Panc1 (cell line): ENCODE results near the gene SUSD6. TPM values are rescaled to one million over a fixed set of nuclear protein-coding genes. Genes with fewer than 3 reads are reported as not detected.
"Not testable (repeated sequence)": the region's sequence is repeated elsewhere in the genome, so short reads cannot be mapped to it uniquely, and the experiment has no call there.

ENCODE experiments used
- ATAC-seq: fragments of 200-7000 bp; cut with Tn5 transposase; 2 replicates; pipeline ENCODE4 v1.9.1; 2020; ENCODE audit warnings: mild to moderate bottlenecking, moderate library complexity
- BruUV-seq: library from RNA; stranded (reverse); fragments of 400-500 nt; replicated peaks from 2 replicates; lab custom pipeline; 2021; lab: Mats Ljungman, UMichigan
- CTCF ChIA-PET: fragments of 300-600 bp; sonication (Branson Sonifier 250); formaldehyde crosslinking; loops from one replicate; lab custom pipeline; 2022; ENCODE audit warnings: antibody characterized with exemption; lab: Charles Lee
- POLR2A ChIA-PET: fragments of 300-600 bp; sonication (Branson Sonifier 250); formaldehyde crosslinking; loops from one replicate; lab custom pipeline; 2022; ENCODE audit warnings: antibody characterized with exemption; lab: Charles Lee
- DNase-seq: peaks from one replicate; pipeline ENCODE4 v3.0.0-alpha.2; 2010; ENCODE audit warnings: low read depth, low spot score
- H3K27ac ChIP-seq: 2 replicates; pipeline ENCODE4 v1.5.1; 2011; ENCODE audit warnings: mild to moderate bottlenecking, low read length, inconsistent platforms
- H3K27me3 ChIP-seq: fragments of 200-500 bp; sonication (Bioruptor generic); 2 replicates; pipeline ENCODE4 v1.6.0; 2014; ENCODE audit warnings: low read length, inconsistent platforms; ENCODE audit not compliant: control insufficient read depth, insufficient read depth
- H3K36me3 ChIP-seq: fragments of 200-500 bp; sonication (Bioruptor generic); 2 replicates; pipeline ENCODE4 v1.5.1; 2014; ENCODE audit warnings: inconsistent platforms, mild to moderate bottlenecking, low read length, moderate library complexity; ENCODE audit not compliant: control insufficient read depth, insufficient read depth
- H3K4me1 ChIP-seq: 2 replicates; pipeline ENCODE4 v1.5.1; 2011; ENCODE audit warnings: inconsistent platforms, mild to moderate bottlenecking, low read length, moderate library complexity; ENCODE audit not compliant: control insufficient read depth, insufficient read depth
- H3K4me3 ChIP-seq, 2 experiments: 2 replicates each; pipeline ENCODE4 v1.5.1; 2011 to 2012; ENCODE audit warnings: low read depth in 2 of 2, low read length in 2 of 2, mild to moderate bottlenecking in 2 of 2, inconsistent platforms in 1 of 2, moderate library complexity in 1 of 2
- H3K9me3 ChIP-seq: fragments of 200-500 bp; sonication (Bioruptor generic); 2 replicates; pipeline ENCODE4 v1.5.1; 2014; ENCODE audit warnings: low read depth, mild to moderate bottlenecking, inconsistent platforms, low read length, moderate library complexity; ENCODE audit not compliant: control insufficient read depth, insufficient read depth
- CTCF ChIP-seq: fragments of 450-650 bp; IDR thresholded peaks from 2 replicates; pipeline ENCODE4 v1.5.1; 2017; ENCODE audit warnings: mild to moderate bottlenecking
- POLR2AphosphoS5 ChIP-seq: IDR thresholded peaks from 2 replicates; pipeline ENCODE4 v1.6.1; 2012; ENCODE audit warnings: mild to moderate bottlenecking, low read depth, low read length, moderate library complexity
- REST ChIP-seq, 2 experiments: IDR thresholded peaks; 2 replicates each; pipeline ENCODE4 v1.6.1; 2011 to 2012; ENCODE audit warnings: low read depth in 2 of 2, control low read depth in 1 of 2, low read length in 1 of 2, mild to moderate bottlenecking in 1 of 2, moderate library complexity in 1 of 2; ENCODE audit not compliant: insufficient read depth in 1 of 2
- SIN3A ChIP-seq: IDR thresholded peaks from 2 replicates; pipeline ENCODE4 v1.6.1; 2012; ENCODE audit warnings: low read depth, mild to moderate bottlenecking, low read length, moderate library complexity, borderline replicate concordance; ENCODE audit not compliant: insufficient read depth
- TCF7L2 ChIP-seq: IDR thresholded peaks from 2 replicates; pipeline ENCODE4 v1.6.1; 2011; ENCODE audit warnings: mild to moderate bottlenecking, low read depth, low read length, inconsistent platforms
- in situ Hi-C: cut with HindIII; loops from 2 replicates; pipeline ENCODE4 v1.10.0; 2016; ENCODE audit warnings: low sequenced_read_pairs, low pct_unique_long_range_greater_than_20kb
- intact Hi-C: fragments of 100-400 bp; cut with micrococcal nuclease; formaldehyde crosslinking; loops from one replicate; pipeline ENCODE4 v1.10.0; 2022; ENCODE audit not compliant: unreplicated experiment
- total RNA-seq: library from RNA; stranded (reverse); gene quantifications from one replicate; pipeline ENCODE4 v1.2.1, GENCODE V29; 2021; ENCODE audit not compliant: unreplicated experiment

Gene SUSD6
- total RNA-seq, 1 experiment from 2014 or later: 10.9 TPM

- BruUV-seq: no TSS peak
Measured at GRCh38 chr14:69595336-69595735, 16.1 kb upstream of the SUSD6 start.

GRCh38 chr14:69599431-69599830, 12.0 kb upstream of the SUSD6 start:
- DNase-seq, H3K4me3 ChIP-seq, CTCF ChIA-PET, intact Hi-C loops, in situ Hi-C loops, H3K27ac ChIP-seq, H3K27me3 ChIP-seq, ATAC-seq, H3K36me3 ChIP-seq, POLR2A ChIA-PET, BruUV-seq, H3K9me3 ChIP-seq, H3K4me1 ChIP-seq: not testable (repeated sequence)

More at GRCh38 chr14:69595336-69595735, 16.1 kb upstream of the SUSD6 start:
- no peak for ATAC-seq
- Histone ChIP-seq H3K9me3 (no peaks in the 10 kb centered on the region), H3K36me3 (no peaks in the 10 kb centered on the region), H3K4me3 (no peak overlapping the region), H3K27ac (no peak overlapping the region), H3K4me1 (no peaks in the 10 kb centered on the region), H3K27me3 (no peaks in the 10 kb centered on the region)
- intact Hi-C loops (no loop called here), in situ Hi-C loops (no loop called here)
- CTCF ChIA-PET: no interaction called here
- no peak for DNase-seq
- POLR2A ChIA-PET: no interaction called here
- TF ChIP-seq TCF7L2: no peak
- TF ChIP-seq POLR2AphosphoS5: no peak
- no peak for TF ChIP-seq SIN3A
- no peak for TF ChIP-seq CTCF
- no peak for TF ChIP-seq REST (IDR thresholded peaks at IDR 0.05; ENCODE audit: insufficient read depth in 1 of 2, low read depth in 2 of 2, low read length in 1 of 2)

GRCh38 chr14:69600304-69600891, 11.0 kb upstream of the SUSD6 start:
- Histone ChIP-seq H3K9me3 (no peaks in the 10 kb centered on the region), H3K27ac (no peak overlapping the region), H3K27me3 (no peaks in the 10 kb centered on the region), H3K4me1 (no peaks in the 10 kb centered on the region), H3K4me3 (no peak overlapping the region), H3K36me3 (no peaks in the 10 kb centered on the region)
- in situ Hi-C loops (no loop called here), intact Hi-C loops (no loop called here)
- POLR2A ChIA-PET: no interaction called here
- no peak for ATAC-seq
- TF ChIP-seq REST (IDR thresholded peaks at IDR 0.05; ENCODE audit: insufficient read depth in 1 of 2, low read depth in 2 of 2, low read length in 1 of 2) (no peak), SIN3A (no peak), TCF7L2 (no peak)
- CTCF ChIA-PET: no interaction called here
- DNase-seq: no peak
- no TSS peak for BruUV-seq
